NT2/D1 (cell line): ENCODE measurements around the gene RHOV.

ENCODE experiments used
- SUZ12 ChIP-seq: IDR thresholded peaks from 2 replicates; pipeline ENCODE4 v1.6.1; 2011; ENCODE audit not compliant: insufficient read length, insufficient read depth; ENCODE audit errors: extremely low read depth
- YY1 ChIP-seq: IDR thresholded peaks from 2 replicates; pipeline ENCODE4 v1.6.1; 2011; ENCODE audit not compliant: insufficient read length, insufficient read depth
- ZNF274 ChIP-seq: IDR thresholded peaks from 2 replicates; pipeline ENCODE4 v1.6.1; 2011; ENCODE audit warnings: mild to moderate bottlenecking, low read depth, low read length

DNA sequence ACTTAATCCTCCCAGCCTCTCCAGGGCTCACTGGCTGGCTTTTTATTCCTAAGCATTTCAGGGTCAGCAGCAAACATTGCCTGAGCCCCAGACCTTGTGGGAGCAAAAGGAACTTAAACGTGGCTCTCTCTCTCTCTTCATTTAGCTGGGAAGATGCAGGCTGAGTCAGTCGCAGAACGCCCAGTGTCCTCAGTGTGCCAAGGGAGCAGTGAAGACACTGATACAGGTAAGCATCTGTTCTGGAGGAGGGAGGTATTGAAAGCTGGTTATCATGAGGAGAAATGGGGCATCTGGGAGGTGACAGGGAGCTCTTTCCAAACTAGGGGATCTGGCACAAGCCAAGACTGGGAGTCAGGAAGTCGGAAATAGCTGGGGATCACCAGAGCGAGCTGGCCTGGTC lies 4.3 kb downstream of the RHOV start:
- TF ChIP-seq ZNF274 (no peak), YY1 (no peak), SUZ12 (no peak)
